Measurements from ENCODE around the gene PARP9.

GRCh38 chr3:122533480-122533879, 30.6 kb downstream of the PARP9 start:
- TF ChIP-seq CTCF (CRISPR knock-in tag; IDR thresholded peaks at IDR 0.05), result no peak
- TF ChIP-seq CENPBD1 (CRISPR knock-in tag; IDR thresholded peaks at IDR 0.05; ENCODE audit: borderline replicate concordance, low read depth), result no peak
